COLO668 (cell line): ENCODE data around the gene SORCS3.

Experiments used
- DNase-seq: peaks from one replicate; lab custom pipeline; 2025; ENCODE audit not compliant: unreplicated experiment; lab: John Stamatoyannopoulos, UW

Gene SORCS3

DNA sequence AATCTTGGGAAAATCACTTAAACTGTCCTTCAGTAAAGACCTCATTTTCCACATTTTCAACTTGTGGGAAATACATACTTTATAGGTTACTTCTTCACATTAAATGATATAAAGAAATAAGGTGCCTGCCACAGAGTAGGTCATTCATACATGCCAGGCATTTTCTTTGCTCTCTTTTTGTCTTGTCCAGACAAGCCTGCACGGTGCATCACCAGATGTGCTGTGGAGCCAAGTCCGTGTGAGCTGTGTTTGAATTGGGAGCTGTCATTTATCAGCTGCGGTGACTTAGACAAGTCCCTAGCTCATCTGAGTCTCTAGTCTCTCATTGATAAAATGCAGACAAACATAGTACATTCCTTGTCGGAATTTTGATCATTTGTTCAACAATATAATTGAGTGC lies 432.9 kb downstream of the SORCS3 start:
- no peak for DNase-seq

- no peak for DNase-seq
Measured at GRCh38 chr10:105075031-105075430, 433.9 kb downstream of the SORCS3 start.

- DNase-seq, result no peak
Measured at GRCh38 chr10:105085980-105086379, 444.9 kb downstream of the SORCS3 start.

- DNase-seq, result no peak
Measured at GRCh38 chr10:105094048-105094447, 453.0 kb downstream of the SORCS3 start.

DNA sequence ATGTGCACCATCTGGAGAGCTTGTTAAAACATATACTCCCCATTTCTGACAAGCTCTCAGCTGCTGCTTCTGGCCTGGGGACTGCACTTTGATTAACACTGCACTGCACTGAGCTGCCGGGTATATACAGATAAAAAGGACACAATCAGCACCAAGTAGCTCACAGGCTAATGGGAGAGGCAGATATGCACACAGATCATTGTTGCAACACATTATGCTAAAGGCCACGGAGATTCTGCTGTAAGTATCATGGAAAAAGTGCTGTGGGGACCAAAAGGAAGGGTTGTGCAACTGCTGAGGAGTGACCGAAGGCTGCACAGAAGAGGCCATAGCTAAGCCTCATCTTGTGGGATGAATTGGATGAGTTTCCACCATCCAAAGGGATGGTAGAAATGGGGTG lies 455.2 kb downstream of the SORCS3 start:
- no peak for DNase-seq

DNA sequence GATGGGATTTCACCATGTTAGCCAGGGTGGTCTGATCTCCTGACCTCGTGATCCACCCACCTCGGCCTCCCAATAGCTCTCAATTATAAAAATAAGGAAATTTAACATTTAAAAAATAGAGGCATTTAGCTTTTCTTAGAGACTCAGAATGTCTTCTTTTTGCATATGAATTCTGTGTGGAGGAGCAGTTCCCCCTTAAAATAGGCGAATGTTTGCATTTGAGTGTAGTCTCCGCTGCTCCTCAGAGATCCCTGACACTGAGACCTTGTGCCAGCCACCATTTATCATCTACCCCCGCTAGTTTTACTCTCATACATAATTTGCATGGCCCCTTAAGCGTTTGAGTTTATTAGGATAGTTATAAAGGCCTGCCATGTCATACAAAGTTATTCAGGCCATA lies 461.9 kb downstream of the SORCS3 start:
- DNase-seq, result no peak

- DNase-seq, result no peak
Measured at GRCh38 chr10:105104297-105104696, 463.2 kb downstream of the SORCS3 start.

GRCh38 chr10:105109164-105109563 lies 468.1 kb downstream of the SORCS3 start:
- DNase-seq, result no peak

DNA sequence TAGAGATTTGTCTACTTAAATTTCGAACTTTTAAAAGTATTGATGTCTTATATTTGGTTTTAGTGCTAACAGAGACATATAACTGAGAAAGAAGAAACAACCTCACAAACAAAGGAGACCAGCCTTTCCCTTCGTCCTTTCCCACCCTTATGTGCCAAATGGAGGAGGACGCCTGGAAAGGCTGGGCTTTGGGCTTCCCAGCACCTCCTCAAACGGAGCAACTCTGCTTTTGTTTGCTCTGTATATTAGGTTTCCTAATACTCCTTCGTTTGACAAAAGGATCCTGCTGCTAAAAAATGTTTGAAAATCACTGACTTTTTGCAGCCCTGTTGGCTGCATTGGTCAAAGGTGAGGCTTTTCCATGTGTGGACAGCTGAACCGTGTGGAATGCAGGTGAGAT lies 471.8 kb downstream of the SORCS3 start:
- no peak for DNase-seq

DNA sequence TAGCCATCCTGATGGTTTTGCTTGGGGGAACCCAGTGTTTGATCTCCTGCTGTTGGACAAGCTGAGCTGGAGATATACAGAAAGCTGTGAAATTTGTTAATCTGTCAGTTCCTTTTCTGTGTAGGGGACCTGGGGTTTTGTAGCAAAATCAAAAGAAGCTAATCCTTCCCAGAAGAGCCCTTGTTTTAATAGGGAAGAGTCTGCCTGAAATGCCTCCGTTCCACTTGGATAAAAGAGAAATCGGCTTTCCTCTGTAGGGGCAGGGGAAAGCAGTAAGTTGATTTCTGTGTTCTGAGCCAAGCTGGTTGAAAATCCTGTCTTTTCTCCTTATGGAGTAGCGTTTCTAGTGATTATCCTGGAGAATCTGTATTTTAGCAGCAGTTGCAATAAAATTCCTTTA lies 472.6 kb downstream of the SORCS3 start:
- no peak for DNase-seq

DNA sequence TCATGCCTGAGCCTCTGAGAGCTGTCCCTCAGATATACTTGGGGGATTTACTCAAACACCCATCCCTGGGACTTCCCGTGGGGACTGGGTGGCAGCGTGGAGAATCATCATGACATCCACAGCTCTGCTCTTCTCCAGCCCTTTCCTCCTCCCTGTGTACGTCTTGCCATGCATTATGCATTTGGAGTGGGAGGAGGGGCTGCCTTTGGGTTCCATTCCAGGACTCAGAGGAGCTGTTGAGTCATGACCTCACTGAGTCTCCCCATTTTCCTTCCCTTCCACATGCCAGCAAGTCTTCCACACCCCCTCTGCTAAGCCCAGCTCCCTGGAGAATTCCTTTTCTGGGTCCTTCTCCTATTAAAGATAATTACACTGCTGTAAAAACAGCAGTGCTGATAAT lies 480.7 kb downstream of the SORCS3 start:
- DNase-seq, result no peak

- no peak for DNase-seq
Measured at GRCh38 chr10:105128111-105128510, 487.0 kb downstream of the SORCS3 start.

GRCh38 chr10:105138358-105138757 lies 497.3 kb downstream of the SORCS3 start:
- no peak for DNase-seq

DNA sequence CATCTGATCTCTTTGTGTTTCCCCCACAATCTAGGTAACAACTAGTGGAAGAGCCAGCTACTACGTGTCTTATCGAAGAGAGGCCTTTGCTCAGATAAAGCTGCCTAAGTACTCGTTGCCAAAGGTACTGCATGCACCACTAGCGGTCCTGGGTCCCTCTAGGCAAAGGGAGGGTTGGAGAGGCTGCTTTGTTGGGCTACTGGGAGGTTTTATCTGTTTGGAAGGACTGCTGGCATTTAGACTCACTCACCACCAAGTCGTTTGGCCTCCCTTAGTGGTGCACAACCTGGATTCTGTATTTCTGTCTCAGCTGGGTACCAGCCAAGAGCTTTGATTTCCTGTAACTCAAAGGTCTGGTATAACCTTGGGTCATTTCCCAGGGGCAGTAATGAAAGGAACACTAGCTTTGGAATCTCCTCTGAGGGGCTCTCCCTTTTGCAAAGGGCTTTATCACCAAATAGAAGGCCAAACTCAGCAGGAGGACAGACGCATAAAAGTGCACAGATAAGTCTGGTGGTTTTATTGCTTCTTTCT lies 498.3 kb downstream of the SORCS3 start:
- DNase-seq, result no peak

GRCh38 chr10:105140600-105140999 lies 499.5 kb downstream of the SORCS3 start:
- no peak for DNase-seq

GRCh38 chr10:105145711-105146110 lies 504.6 kb downstream of the SORCS3 start:
- DNase-seq, result no peak

- DNase-seq, result no peak
Measured at GRCh38 chr10:105146436-105146835, 505.3 kb downstream of the SORCS3 start.

DNA sequence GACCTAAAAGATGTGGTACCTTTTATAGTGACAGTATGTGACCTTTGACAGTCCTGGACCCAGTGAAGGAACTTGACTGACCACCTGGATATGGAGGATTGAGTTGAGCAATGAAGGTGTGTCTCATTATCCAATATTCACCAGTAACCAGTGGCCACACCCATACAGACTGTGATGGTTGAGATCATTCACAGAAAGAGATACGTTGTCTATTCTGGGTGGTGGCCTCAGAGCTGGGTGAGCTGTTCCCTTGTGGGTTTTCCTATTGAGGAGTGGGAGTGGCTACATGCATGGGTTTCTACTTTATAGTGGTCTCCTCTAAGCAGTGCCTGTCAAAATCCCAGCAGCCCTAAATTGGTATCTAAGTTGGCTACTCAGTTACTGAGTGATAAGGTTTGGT lies 507.4 kb downstream of the SORCS3 start:
- DNase-seq, result no peak

GRCh38 chr10:105148921-105149320 lies 507.8 kb downstream of the SORCS3 start:
- no peak for DNase-seq

- no peak for DNase-seq
Measured at GRCh38 chr10:105149371-105149891, 508.3 kb downstream of the SORCS3 start.

GRCh38 chr10:105150259-105150880 lies 509.3 kb downstream of the SORCS3 start:
- no peak for DNase-seq

DNA sequence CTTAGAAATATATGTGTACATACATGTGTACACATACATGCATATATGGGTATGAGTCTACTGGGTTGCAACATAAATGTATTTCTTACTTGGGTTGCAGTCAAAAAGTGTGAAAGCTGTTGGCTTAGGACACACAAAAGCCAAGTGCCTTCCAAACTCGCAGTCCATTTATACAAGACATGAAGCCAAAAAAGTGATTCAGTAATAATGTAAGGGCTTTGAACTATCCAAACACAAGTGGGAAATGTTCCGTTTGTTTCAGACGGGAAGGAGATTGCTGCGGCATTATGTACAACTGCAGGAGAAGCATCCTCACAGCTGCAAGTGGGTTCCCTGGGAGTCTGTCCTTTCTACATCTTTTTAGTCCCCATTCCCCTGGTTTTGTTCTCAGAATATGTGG lies 513.6 kb downstream of the SORCS3 start:
- DNase-seq, result no peak

GRCh38 chr10:105159268-105159667 lies 518.2 kb downstream of the SORCS3 start:
- no peak for DNase-seq
